ENCODE measurements around the gene TGM4.

TGM4 gene

DNA sequence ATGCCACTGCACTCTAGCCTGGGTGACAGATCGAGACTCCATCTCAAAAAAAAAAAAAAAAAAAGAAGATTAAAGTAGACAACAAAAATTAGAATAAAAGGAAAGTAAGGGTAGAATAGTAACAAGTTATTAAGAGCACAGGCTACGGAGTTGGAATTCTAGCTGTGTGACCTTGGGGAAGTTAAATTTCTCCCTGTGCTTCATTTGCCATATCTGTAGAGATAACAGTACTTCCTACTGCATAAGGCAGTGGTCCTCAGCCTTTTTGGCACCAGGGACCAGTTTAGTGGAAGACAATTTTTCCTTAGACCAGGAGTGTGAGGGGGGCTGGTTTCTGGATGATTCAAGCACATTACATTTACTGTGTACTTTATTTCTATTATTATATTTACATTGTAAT lies 41.4 kb upstream of the TGM4 start:
- Histone ChIP-seq H3K4me1 (ENCODE audit: insufficient read depth, poor library complexity, severe bottlenecking) (no peaks in the 10 kb centered on the region), H3K4me3 (ENCODE audit: severe bottlenecking) (no peak overlapping the region), H3K9me3 (ENCODE audit: severe bottlenecking) (peaks cover 3% of the 10 kb centered on the region), H3K27ac (ENCODE audit: poor library complexity, severe bottlenecking) (no peak overlapping the region), H3K36me3 (ENCODE audit: low read depth) (peaks cover 78% of the 10 kb centered on the region), H3K27me3 (ENCODE audit: insufficient read depth, poor library complexity, severe bottlenecking) (no peaks in the 10 kb centered on the region)
- ATAC-seq (ENCODE audit: low read depth) = no peak
- no peak for DNase-seq (ENCODE audit: low spot score)
- TF ChIP-seq, protein P1, sequence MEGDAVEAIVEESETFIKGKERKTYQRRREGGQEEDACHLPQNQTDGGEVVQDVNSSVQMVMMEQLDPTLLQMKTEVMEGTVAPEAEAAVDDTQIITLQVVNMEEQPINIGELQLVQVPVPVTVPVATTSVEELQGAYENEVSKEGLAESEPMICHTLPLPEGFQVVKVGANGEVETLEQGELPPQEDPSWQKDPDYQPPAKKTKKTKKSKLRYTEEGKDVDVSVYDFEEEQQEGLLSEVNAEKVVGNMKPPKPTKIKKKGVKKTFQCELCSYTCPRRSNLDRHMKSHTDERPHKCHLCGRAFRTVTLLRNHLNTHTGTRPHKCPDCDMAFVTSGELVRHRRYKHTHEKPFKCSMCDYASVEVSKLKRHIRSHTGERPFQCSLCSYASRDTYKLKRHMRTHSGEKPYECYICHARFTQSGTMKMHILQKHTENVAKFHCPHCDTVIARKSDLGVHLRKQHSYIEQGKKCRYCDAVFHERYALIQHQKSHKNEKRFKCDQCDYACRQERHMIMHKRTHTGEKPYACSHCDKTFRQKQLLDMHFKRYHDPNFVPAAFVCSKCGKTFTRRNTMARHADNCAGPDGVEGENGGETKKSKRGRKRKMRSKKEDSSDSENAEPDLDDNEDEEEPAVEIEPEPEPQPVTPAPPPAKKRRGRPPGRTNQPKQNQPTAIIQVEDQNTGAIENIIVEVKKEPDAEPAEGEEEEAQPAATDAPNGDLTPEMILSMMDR (IDR thresholded peaks at IDR 0.05; ENCODE audit: poor library complexity, severe bottlenecking) = no peak

GRCh38 chr3:44833394-44833793 lies 41.0 kb upstream of the TGM4 start:
- Histone ChIP-seq H3K27me3 (ENCODE audit: insufficient read depth, poor library complexity, severe bottlenecking) (no peaks in the 10 kb centered on the region), H3K4me1 (ENCODE audit: insufficient read depth, poor library complexity, severe bottlenecking) (no peaks in the 10 kb centered on the region), H3K36me3 (ENCODE audit: low read depth) (peaks cover 78% of the 10 kb centered on the region), H3K4me3 (ENCODE audit: severe bottlenecking) (no peak overlapping the region), H3K27ac (ENCODE audit: poor library complexity, severe bottlenecking) (no peak overlapping the region), H3K9me3 (ENCODE audit: severe bottlenecking) (peaks cover 3% of the 10 kb centered on the region)
- DNase-seq (ENCODE audit: low spot score) (no peak), ATAC-seq (ENCODE audit: low read depth) (no peak)
- TF ChIP-seq, protein P1 (IDR thresholded peaks at IDR 0.05; ENCODE audit: poor library complexity, severe bottlenecking) = no peak

- Histone ChIP-seq H3K36me3 (ENCODE audit: low read depth) (peaks cover 75% of the 10 kb centered on the region), H3K4me1 (ENCODE audit: insufficient read depth, poor library complexity, severe bottlenecking) (no peaks in the 10 kb centered on the region), H3K9me3 (ENCODE audit: severe bottlenecking) (peaks cover 3% of the 10 kb centered on the region), H3K27me3 (ENCODE audit: insufficient read depth, poor library complexity, severe bottlenecking) (no peaks in the 10 kb centered on the region), H3K27ac (ENCODE audit: poor library complexity, severe bottlenecking) (no peak overlapping the region), H3K4me3 (ENCODE audit: severe bottlenecking) (no peak overlapping the region)
- TF ChIP-seq, protein P1 (IDR thresholded peaks at IDR 0.05; ENCODE audit: poor library complexity, severe bottlenecking) = no peak
- no peak for DNase-seq (ENCODE audit: low spot score)
- no peak for ATAC-seq (ENCODE audit: low read depth)
Measured at GRCh38 chr3:44835684-44836083, 38.7 kb upstream of the TGM4 start.

DNA sequence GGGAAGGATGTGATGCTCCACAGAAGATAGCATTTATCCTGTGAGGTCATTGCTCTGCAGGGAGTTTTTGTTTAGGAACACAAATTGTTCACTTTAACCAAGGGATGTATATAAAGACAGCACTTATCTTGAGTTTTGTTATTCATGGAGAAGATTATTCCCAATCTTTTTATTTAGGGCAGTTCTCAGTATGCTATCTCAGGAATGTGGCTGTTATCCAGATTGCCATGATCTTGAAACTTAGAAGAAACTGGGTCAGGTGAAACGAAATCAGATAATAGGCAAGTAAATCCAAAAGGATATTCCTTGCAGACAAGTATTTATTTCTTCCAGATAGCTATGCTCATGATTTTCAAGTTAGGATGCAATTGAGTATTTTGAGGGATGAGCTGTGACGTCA lies 32.0 kb upstream of the TGM4 start:
- Histone ChIP-seq H3K4me1 (ENCODE audit: insufficient read depth, poor library complexity, severe bottlenecking) (no peaks in the 10 kb centered on the region), H3K27ac (ENCODE audit: poor library complexity, severe bottlenecking) (no peak overlapping the region), H3K9me3 (ENCODE audit: severe bottlenecking) (no peaks in the 10 kb centered on the region), H3K27me3 (ENCODE audit: insufficient read depth, poor library complexity, severe bottlenecking) (no peaks in the 10 kb centered on the region), H3K36me3 (ENCODE audit: low read depth) (peaks cover 58% of the 10 kb centered on the region), H3K4me3 (ENCODE audit: severe bottlenecking) (no peak overlapping the region)
- TF ChIP-seq, protein P1 (IDR thresholded peaks at IDR 0.05; ENCODE audit: poor library complexity, severe bottlenecking) = no peak
- DNase-seq (ENCODE audit: low spot score) (no peak), ATAC-seq (ENCODE audit: low read depth) (no peak)

GRCh38 chr3:44845528-44846520 lies 28.6 kb upstream of the TGM4 start:
- Histone ChIP-seq H3K9me3 (ENCODE audit: severe bottlenecking) (no peaks in the 10 kb centered on the region), H3K4me3 (ENCODE audit: severe bottlenecking) (no peak overlapping the region), H3K27ac (ENCODE audit: poor library complexity, severe bottlenecking) (no peak overlapping the region), H3K4me1 (ENCODE audit: insufficient read depth, poor library complexity, severe bottlenecking) (no peaks in the 10 kb centered on the region), H3K36me3 (ENCODE audit: low read depth) (peaks cover 56% of the 10 kb centered on the region), H3K27me3 (ENCODE audit: insufficient read depth, poor library complexity, severe bottlenecking) (no peaks in the 10 kb centered on the region)
- ATAC-seq (ENCODE audit: low read depth) = no peak
- DNase-seq (ENCODE audit: low spot score) = no peak
- TF ChIP-seq, protein P1 (IDR thresholded peaks at IDR 0.05; ENCODE audit: poor library complexity, severe bottlenecking) = no peak
